Mucosa of gallbladder (tissue), 1 donor: ENCODE data around the gene HRH3. TPM values are rescaled to one million over a fixed set of nuclear protein-coding genes. Genes with fewer than 3 reads are reported as not detected.

Experiments used
- DNase-seq: peaks from one replicate; pipeline ENCODE4 v3.0.0-alpha.2; 2020; ENCODE audit warnings: low spot score
- total RNA-seq: library from RNA; stranded (reverse); gene quantifications from one replicate; pipeline ENCODE4 v1.2.1, GENCODE V29; 2021
- donor health status: DM: no; HTN: no; CAD: no.

HRH3 gene
- total RNA-seq, 1 donor from 2014 or later, result not detected

DNA sequence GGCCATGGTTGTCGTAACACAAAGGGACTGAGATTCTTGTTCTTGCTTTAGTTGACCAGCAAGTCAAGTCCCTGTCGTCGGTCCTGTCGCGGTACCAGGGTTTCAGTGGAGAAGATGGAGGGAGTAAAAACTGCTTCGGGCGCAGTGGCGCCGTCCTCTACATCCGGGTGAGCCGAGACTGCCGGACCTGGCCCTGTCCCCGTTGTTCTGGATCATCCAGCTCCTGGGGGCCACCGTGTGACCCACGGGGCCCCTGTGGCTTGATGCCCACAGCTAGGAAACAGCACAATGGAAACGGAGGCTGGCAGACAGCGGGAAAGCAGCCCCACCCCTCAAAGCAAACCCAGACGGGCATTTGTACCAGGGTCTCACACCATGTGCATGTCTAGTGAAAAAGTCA lies 22.3 kb downstream of the HRH3 start:
- DNase-seq, result no peak

DNA sequence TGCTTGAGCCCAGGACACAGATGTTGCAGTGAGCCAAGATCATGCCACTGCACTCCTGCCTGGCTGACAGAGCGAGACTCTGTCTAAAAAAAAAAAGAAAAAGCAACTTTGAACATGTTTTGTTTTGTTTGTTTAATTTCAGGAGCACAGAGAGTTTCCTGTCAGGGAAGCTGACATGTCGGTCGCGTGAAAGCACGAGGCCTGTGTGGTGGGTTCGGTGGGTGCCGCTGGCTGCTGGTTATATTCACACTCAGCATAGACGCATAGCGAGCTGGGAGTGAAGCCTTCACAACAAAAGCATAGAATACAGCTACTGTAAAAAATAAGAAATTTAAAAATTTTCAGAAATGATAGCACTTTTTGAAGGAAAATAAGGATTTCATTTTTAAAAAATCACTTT lies 22.8 kb downstream of the HRH3 start:
- DNase-seq, result no peak

DNA sequence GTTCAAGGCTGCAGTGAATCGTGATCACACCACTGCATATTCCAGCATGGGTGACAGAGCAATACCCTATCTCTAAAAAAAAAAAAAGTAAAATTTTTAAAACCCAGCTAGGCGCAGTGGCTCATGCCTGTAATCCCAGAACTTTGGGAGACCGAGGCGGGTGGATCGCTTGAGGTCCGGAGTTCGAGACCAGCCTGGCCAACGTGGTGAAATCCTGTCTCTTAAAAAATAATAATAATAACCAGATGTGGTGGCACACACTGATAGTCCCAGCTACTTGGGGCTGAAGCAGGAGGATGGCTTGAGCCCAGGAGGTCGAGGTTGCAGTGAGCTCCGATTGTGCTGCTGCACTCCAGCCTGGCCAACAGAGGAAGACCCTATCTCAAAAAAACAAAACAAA lies 23.8 kb downstream of the HRH3 start:
- DNase-seq, result no peak

DNA sequence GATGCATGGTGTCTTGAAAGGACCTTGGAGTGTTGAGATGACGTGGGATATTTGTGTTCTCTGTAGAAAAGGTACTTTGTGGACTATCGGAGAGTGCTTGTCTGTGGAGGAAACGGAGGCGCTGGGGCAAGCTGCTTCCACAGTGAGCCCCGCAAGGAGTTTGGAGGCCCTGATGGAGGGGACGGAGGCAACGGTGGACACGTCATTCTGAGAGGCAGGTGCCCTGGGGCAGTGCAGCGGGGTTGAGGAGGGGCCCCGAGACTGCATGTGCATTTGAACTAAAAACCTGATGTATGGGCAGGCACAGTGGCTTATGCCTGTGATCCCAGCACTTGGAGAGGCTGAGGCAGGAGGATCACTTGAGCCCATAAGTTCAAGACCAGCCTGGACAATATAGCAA lies 24.3 kb downstream of the HRH3 start:
- no peak for DNase-seq

DNA sequence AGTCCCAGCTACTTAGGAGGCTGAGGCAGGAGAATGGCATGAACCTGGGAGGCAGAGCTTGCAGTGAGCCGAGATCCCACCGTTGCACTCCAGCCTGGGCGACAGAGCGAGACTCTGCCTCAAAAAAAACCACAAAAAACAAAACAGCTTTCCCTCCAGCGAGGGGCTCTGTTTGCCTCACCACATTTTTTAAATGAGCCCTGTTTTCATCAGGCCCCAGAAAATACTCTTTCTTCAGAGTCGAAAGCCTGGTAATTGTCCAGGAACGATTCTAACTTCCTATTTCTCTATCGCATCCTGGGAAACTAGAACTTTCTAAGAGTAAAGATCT lies 25.0 kb downstream of the HRH3 start:
- DNase-seq, result no peak

DNA sequence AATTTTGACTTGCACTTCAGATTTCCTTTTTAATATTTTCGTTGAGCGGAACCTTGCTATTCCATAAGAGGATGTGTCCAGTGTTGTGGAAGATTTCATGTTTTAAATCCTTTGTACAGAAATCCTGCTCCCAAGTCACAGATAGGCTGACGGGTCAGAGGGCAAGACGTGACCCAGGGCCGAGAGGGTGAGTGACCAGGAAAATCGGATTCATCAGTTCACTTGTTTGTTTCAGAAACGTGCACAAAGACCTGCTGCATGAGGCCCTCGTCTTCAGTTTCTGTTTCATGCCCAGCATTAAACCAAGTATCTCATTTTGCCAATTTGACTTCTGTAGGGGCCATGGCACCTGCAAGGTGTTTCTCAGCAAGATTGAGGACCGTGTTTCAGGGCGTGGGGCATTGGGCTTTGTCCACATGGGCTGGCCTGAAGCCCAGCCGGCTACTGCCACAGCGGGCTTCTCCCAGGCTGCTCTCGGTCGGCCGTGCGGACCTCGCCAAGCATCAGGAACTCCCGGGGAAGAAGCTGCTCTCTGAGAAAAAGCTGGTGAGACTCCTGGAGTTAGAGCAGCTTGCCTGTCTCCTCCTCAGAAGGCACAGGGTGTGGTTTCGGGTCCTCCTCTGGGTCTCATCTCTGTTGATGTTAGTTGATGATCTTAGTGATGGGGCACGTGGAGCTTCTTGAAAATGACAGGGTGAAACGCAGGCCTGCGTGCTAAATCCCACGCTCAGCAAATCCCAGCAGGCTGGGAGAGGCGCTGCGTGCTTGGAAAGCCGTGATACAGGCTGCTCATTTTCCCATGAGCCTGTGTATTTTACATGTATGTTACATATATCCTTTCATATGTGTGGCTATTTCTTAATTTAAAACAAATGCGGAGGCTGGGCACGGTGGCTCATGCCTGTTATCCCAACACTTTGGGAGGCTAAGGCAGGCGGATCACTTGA lies 26.7 kb downstream of the HRH3 start:
- DNase-seq, result no peak

DNA sequence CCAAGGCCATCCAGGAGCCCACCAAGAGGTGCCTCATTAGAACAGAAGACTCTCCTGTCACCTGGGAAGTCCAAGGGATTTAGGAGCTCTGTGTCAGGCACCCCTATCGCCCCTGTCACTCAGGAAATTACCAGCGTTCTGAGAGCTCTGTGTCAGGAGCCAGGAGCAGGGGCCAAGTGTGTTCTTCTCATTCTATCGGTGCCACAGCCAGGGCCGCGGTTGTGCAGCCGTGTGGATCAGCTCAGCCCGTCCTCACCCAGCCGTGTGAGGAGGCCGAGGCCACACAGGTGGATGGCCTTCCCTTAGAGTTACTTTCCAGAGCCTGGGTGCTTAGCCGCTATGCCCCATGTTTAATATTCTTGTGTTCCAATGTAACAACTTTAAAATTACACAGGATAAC lies 27.4 kb downstream of the HRH3 start:
- no peak for DNase-seq

DNA sequence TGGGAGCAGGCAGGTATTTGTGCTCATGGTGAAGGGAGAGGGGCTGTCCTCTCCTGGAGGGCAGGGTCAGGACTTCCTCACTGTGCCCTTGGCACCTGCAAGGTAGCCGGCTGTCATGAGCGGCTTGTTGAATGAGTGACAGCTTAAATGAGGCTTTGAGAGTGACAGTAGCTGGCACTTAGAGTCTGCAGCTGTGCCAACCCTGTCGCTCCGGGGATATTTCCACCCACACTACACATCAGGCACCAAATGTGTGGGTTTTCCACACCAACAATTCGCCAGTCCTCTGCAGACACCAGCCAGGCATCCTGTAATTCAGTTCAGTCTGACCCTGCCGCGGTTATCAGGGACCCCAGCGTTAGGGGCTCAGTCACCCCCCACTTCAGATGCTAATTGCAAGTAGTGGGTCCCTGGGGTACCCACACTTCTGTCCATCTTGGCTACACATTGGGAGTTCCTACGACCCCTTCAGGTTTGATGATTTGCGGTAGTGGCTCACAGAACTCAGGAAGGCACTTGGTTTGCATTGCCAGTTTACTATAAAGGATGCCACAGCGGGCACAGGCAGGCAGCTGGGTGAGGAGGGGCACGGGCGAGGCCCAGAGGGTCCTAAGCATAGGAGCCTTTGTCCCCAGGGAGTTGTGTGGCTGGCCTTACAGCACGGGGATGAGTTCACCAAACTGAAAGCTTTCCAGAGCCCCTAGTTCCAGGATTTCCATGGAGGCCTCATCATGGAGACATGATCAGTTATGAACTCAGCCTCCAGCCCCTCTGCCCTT lies 28.1 kb downstream of the HRH3 start:
- no peak for DNase-seq

DNA sequence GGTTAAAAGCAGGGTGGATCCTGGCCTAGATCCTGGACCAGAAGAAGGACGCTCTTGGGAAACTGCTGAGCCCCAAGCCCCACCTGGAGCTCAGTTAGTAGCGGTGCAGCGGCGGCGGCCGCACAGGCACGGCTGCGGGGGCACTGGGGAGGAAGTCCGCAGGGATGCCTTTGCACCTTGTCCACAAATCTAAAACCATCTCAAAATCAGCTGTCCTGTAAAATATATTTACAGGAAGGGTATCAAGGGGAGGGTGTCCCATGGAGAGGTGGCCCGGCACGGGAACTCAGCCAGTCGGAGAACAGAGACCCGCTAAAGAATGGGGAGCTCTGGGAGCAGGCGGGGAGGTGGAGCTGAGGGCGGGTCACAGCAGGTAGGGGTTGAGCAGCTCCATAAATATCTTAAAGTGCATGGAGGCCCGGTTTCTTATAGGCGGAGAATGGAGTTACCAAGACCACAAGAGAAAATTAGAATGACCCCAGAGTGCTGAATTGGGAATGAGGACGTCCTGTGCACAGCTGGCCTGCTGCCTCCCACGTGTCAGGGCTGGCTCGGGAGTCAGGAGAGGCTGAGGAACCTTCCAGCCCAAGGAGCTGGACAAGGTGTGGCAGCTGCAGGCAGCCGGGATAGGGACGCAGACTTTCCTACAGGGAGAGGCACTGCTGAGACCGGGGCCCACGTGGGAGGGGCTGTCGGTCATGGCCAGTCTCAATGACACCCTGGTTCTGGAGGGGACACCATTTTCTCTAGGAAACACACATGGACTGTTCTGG lies 29.3 kb downstream of the HRH3 start:
- DNase-seq, result no peak

DNA sequence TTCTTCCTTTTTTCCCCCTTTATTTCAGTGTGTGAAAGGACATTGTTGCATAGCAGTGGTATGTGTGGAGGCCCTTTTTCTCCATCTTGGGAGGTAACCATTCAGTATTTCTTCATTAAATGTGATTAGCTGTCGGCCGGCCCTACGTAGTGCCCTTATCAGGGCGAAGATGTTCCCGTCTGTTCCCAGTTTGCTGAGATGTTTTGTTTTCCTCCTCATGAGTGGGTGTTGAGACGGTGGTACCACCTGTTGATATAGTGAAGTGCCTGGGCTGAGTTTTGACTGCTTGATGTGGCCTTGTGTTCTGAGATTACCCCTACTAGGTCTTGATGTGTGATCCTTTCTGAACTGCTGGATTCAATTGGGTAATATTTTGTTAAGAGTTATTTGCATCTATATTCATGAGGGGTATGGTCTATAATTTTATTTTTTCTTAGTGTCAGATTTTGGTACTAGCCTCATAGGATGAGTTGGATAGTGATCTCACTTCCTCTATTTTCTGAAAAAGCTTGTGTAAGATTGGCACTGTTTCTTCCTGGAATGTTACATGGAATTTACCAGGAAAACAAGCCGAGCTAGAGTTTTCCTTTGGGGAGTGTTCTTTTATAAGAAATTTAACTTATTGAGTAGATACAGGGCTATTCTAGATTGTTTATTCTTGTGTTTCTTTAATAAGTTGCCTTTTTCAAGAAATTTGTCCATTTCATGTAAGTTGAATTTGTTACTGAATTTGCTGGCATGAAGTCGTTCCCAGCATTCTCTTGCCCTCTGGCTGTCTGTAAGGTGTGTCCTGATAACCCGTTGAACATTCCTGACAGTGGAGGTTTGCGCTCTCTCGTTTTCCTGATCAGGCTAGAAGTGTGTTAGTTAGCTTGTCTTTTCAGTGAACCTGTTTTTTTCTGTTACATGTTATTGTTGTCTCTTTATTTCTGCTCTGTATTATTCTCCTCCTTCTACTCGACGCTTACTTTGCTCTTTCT lies 32.9 kb downstream of the HRH3 start:
- no peak for DNase-seq

DNA sequence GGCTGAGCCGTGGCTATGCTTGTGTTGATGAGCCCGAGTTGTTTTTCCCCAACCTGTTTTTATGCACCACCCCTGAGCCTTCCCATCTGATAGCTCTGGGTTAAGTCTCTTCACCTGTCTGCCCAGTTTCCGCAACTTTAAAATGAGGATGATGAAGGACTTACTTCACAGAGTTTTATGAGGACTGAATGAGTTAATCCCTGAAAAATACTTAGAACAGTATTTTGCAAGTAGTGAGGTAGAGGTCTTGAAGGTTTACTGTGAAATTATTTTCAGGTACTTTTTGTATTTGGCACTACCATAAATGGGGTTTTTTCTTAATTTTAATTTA lies 34.0 kb downstream of the HRH3 start:
- no peak for DNase-seq

DNA sequence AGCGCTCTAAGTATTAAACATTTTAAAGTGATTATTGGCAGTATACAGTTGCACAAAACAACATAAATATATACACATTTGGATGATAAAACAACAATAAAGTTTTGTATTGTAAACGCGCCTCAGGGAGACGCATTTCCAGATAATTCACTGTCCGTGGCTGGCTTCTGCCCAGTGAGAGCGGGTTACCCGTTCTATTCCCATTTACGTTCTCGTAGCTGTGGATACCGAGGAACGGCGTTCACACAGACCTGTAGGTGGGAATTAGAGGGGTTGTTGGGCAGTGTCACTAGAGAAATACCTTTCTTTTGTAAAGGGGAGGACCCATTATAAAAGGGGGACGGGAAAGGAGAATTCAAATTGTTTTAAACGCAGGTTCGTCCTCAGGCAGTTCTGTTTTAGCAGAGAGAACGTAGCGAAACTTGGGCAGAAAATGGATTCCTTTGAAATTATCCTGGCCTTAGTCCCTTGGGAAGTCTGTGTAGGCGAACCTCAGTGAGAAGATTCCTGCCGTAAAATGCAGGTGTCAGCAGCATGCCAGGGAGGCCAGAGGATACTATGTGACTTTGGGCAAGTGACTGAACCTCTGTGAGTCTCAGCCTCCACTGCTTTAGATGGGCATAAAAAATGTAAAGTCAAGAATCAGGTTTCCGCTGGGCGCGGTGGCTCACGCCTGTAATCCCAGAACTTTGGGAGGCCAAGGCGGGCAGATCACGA lies 36.5 kb downstream of the HRH3 start:
- no peak for DNase-seq

DNA sequence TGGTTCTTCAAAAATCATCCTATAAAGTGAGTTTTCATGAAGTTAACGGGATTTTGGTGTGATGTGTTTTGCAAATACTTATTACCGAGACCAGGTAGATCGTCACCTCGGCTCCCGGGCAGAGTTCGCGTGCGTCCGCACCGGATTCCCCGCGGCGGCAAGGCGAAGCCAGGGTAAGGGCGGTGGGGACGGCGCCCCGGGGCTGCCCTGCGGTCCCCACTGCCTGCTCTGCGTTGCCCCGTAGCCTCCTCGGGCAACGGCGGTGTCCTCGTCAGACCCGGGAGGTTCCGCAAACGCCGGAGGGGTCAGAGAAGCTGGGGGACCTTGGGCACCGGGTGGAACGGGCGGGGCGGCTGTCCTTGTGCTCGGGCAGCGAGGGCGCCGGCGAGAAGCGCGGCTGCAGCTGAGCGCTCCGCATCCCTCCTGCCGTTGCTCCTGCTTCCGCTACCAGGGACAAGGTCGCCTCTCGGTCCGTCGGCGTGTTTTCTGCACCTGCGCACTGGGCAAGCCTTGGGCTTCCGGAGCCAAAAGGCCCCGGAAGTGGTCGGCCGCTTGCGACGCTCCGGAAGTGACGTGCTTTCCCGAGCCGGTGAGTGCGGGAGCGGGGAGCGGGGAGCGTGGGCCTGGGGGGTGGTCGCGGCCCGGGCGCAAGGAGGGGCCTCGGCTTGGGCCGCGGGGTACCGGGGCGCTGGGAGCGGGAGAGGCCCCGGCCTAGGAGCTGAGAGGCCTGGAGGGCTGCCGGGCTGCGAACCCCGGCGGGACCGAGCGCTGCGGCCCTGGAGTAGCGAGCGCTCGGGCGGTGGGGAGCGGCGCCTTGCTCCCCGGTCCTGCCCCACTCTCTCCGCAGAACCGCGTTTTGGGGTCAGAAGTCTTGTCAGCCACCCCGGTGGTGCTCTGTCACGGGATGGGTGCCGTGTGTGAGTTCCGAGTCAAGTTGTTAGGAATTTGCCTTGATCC lies 37.3 kb downstream of the HRH3 start, which contains the start of gene MTG2:
MTG2 (plus strand) TSS at position 560 of the 957 bp plus-strand sequence. CDS start 10,393 bp downstream, outside the sequence.
- DNase-seq, result peak; percentile 95

DNA sequence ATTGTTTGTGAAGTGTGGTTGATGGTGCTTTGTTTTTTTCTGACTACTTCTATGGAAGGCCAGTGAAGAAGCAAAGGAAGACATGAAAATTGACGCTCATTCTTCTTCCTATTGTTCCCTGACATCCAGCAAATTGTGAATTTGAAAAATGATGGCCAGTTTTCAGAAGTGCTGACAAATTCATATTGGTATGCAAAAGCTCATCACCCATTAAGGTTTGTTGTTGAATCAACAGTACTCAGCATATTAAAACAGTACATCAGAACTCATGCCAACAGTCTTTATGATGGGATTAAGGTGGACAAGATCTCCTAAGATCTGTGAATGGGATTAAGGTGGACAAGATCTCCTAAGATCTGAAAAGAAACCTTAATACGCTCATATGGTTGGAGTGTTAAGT lies 38.3 kb downstream of the HRH3 start:
- DNase-seq, result no peak

DNA sequence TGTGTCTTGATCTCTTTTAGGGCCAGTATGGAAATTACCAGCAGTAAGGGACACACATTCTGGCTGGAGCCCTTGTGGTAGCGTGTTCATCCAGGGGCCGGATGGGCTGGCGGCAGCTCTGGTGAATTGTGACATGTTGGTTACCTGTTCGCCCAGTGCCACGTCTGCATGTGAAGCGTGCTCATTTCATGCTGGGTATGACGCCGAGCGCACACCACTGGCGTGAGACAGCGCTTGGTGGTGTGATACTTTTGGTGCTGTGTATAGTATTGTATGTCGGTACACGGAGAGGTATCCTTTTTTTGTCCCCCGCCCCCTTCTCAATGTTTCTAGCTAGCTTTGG lies 40.9 kb downstream of the HRH3 start:
- DNase-seq, result no peak

DNA sequence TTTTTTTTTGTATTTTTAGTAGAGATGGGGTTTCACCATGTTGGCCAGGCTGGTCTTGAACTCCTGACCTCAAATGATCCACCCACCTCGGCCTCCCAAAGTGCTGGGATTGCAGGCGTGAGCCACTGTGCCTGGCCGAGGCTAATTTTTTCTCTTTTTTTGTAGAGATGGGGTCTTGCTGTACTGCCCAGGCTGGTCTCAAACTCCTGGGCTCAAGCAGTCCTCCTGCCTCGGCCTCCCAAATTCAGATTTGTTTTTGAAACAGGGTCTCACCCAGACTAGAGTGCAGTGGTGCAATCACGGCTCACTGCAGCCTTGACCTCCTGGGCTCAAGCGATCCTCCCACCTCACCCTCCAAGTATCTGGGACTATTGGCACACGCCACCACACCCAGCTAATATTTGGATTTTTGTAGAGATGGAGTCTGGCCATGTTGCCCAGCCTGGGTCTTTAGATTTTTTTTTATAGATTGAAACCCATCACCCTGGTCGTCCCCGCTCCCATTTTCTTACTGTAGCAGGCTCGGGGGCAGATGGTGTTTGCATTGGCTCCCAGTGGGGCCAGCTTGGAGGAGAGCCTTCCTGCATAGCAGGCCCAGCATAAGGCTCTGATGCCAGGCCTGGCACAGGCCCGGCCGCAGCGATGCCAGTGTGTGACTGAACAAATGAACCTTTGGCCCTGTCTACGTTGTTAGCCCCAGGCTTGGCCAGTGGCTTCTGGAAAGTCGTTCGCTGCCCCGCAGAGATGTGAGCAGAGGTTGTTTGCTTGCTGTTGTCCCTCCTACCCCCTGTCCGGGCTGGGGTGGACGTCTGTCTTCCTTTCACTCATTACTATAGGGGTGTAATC lies 41.5 kb downstream of the HRH3 start:
- no peak for DNase-seq

DNA sequence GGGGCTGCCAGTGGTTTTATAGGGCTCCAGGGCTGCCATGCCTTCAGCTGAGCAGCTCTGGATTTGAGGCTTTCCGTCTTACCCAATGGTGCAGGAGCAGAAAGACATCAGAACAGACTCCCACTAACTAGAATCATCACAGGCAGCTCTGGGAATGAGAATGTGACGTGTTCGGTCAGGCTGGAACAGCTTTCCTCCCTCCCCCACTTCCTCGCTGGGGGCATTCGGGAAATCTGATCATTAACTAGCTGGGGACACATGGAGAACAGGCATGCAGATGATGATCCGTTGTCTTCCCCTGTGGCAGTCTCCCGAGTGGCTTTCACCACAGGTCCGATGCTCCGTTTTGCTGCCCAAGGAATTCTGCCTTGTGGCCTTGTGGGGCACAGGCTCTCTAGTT lies 42.8 kb downstream of the HRH3 start:
- no peak for DNase-seq

DNA sequence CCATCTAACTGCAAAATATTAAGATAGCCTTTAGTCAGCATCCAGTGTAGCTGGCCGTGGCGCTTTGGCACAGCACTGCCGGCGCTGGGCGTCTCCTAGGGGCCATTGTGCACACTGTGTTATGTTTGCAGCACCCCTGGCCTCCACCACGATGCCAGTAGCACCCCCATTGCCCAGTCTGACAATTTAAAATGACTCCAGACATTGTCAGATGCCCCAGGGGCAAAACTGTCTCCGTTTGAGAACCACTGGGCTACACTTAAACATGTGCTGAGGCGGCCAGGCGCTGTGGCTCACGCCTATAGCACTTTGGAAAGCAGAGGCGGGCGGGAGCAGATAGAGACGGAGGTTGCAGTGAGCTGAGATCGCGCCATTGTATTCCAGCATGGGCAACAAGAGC lies 43.2 kb downstream of the HRH3 start:
- DNase-seq, result no peak

DNA sequence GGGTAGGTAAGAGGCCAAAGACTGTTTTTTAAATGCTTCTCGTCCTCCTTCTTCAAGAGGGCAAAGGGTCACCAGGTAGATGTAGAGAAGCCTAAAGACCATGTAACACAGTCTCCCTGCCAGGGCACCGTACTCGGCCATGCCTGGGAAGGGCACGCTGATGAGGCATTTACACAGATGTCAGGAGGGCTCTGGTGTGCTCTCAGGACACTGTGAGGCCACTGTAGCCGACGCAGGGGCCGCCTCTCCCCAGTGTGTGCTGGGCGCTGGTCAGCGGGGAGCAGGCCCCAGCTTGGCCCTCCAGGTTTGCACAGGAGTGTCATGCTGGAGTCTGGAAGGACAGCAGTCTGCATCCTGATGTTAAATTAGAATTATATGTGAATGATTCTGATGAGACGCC lies 44.4 kb downstream of the HRH3 start:
- no peak for DNase-seq
